Bronchial epithelial cell (primary cell): ENCODE measurements around the gene UBAP2. TPM values are rescaled to one million over a fixed set of nuclear protein-coding genes. Genes with fewer than 3 reads are reported as not detected.

Experiments used
- DNase-seq: peaks from one replicate; pipeline ENCODE4 v3.0.0-alpha.2; 2010; ENCODE audit warnings: low read depth
- FAIRE-seq: peaks from 2 replicates; lab custom pipeline; 2011; peaks lifted over from hg19 to GRCh38; lab: Jason Lieb, UNC
- H3K27me3 ChIP-seq: 2 replicates; pipeline ENCODE4 v1.5.1; 2011; ENCODE audit warnings: low read length; ENCODE audit not compliant: control insufficient read depth, insufficient read depth
- H3K36me3 ChIP-seq: 2 replicates; pipeline ENCODE4 v1.5.1; 2011; ENCODE audit warnings: low read length; ENCODE audit not compliant: control insufficient read depth, insufficient read depth
- H3K4me3 ChIP-seq: 2 replicates; pipeline ENCODE4 v1.5.1; 2011; ENCODE audit warnings: mild to moderate bottlenecking, low read depth, low read length, control low read depth
- total RNA-seq: library from RNA; depleted of rRNA; stranded (reverse); fragments of >200 nt; gene quantifications from 2 replicates; pipeline ENCODE4 v1.2.1, GENCODE V29; 2014
- TF ChIP-seq, protein P1 (sequence below): IDR thresholded peaks from 2 replicates; pipeline ENCODE4 v1.5.1; 2011; ENCODE audit warnings: mild to moderate bottlenecking, moderate library complexity, low read length, control low read depth, inconsistent platforms; ENCODE audit not compliant: insufficient read depth, severe bottlenecking

Gene UBAP2
- total RNA-seq, 1 donor from 2014 or later, result 14.7 TPM

DNA sequence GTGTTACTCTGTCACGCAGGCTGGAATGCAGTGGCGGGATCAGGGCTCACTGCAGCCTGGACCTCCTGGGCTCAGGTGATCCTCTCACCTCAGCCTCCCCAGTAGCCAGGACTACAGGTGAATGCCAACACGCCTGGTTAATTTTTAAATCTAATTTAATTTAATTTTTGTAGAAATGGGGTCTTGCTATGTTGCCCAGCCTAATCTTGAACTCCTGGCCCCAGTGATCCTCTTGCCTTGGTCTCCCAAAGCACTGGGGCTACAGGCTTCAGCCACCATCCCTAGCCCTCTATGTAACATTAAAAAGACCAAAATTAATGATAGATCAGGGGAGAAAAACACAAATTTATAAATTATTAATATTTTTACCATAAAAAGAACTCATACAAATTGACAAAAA is 11.3 kb upstream of the UBAP2 start:
- DNase-seq (no peak), FAIRE-seq (no peak)
- TF ChIP-seq, protein P1, sequence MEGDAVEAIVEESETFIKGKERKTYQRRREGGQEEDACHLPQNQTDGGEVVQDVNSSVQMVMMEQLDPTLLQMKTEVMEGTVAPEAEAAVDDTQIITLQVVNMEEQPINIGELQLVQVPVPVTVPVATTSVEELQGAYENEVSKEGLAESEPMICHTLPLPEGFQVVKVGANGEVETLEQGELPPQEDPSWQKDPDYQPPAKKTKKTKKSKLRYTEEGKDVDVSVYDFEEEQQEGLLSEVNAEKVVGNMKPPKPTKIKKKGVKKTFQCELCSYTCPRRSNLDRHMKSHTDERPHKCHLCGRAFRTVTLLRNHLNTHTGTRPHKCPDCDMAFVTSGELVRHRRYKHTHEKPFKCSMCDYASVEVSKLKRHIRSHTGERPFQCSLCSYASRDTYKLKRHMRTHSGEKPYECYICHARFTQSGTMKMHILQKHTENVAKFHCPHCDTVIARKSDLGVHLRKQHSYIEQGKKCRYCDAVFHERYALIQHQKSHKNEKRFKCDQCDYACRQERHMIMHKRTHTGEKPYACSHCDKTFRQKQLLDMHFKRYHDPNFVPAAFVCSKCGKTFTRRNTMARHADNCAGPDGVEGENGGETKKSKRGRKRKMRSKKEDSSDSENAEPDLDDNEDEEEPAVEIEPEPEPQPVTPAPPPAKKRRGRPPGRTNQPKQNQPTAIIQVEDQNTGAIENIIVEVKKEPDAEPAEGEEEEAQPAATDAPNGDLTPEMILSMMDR, result no peak
- H3K36me3 ChIP-seq, result no peaks in the 10 kb centered on the region
- no peaks in the 10 kb centered on the region for H3K27me3 ChIP-seq
- no peak overlapping the region for H3K4me3 ChIP-seq

DNA sequence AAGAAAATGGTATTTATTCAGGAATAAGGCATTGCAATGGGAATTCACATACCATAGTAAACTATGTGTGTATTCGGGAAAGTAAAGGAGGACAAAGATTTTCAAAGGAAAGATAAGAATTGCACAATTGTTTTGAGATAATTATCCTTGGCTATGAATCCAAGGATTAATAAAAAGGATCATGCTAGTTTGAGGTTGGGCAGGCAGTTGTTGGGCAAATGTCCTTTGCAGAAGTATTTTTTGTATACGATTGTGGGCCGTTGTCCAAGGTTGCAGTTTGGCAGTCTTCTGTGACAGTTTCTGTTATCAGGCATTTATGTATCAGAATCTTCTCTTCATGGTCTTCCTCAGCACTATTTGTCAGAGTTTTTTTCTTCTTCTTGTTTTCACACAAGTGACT is 10.6 kb upstream of the UBAP2 start:
- FAIRE-seq (no peak), DNase-seq (no peak)
- no peaks in the 10 kb centered on the region for H3K27me3 ChIP-seq
- no peaks in the 10 kb centered on the region for H3K36me3 ChIP-seq
- H3K4me3 ChIP-seq, result no peak overlapping the region
- TF ChIP-seq, protein P1, result no peak

DNA sequence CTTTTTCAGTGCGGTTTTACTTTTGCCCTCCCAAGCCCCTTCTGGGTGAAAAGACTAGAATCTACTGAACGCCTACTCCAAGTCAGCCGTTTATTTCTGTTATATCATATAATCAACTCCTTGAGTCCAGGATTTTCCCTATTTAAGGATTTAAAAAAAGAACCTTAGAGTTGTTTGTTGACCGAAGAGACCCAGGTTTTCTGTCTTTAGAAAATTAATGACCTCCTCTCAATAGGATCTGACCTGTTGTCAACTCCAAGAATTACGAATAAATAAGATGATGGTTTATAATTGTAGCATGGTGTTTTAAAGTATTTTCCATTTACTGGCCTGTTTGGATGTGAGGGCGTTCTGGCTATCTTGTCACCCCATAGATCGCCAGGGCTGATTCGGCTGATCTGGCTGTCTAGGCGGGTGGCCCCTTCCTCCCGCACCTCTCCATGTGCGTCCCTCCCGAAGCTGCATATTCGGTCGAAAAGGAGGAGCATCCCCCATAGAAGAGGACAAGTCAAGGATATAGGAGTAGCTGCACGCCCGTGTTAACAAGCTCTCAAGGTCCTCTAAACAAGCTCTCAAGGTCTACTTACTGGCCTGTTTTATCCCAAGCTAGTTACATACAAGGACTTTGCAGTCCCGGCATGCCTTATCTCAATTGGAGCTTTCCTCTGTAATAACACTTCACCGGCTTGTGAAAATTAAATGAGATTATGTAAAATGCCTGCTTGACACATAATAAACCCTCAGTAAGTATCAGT is 1.1 kb upstream of the UBAP2 start:
- Histone ChIP-seq H3K27me3 (no peaks in the 10 kb centered on the region), H3K36me3 (no peaks in the 10 kb centered on the region), H3K4me3 (peak overlapping the region; percentile 99)
- DNase-seq (no peak), FAIRE-seq (no peak)
- TF ChIP-seq, protein P1, result no peak

DNA sequence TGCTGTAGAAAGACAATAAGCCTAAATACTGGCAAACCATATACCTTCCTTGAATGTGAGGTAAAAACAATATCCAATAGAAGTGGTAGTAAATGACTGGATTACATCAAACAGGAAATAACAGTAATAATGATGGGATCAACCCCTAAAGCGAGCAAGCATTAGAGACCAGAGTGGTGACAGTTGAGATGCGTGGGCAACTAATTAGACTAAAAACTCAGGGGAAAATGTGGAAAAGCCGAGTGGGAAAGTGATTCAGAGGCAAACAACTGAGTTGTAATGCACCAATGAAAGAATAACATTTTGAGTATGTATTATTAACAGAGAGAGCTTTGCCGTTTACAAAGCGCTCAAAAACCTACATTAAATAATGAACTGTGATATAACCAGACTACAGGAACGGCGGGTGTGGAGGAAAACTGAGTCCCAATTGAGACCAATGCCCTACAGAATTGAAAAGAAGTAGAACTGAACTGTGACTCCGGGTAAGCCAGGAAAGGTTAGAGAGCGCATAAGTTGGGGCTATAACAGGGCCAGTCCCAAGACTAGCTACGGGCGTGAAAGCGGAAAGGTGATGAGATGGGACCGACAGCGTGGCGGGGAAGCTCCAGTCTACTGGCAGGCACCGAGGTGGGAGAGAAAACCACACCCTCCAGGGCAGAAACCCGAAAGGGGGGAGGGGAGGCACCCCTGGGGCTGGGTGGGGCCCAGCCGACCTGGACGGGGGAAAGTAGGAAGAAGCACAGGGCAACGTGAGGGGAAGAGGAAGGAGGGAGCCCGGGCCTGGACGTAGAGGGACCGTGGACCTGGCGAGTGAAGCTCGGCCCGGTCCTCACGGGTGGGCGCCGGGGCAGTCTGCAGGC is 592 bp downstream of the UBAP2 start:
- TF ChIP-seq, protein P1, result no peak
- Histone ChIP-seq H3K4me3 (peak overlapping the region; percentile 99), H3K36me3 (no peaks in the 10 kb centered on the region), H3K27me3 (no peaks in the 10 kb centered on the region)
- DNase-seq, result no peak
- FAIRE-seq, result no peak

DNA sequence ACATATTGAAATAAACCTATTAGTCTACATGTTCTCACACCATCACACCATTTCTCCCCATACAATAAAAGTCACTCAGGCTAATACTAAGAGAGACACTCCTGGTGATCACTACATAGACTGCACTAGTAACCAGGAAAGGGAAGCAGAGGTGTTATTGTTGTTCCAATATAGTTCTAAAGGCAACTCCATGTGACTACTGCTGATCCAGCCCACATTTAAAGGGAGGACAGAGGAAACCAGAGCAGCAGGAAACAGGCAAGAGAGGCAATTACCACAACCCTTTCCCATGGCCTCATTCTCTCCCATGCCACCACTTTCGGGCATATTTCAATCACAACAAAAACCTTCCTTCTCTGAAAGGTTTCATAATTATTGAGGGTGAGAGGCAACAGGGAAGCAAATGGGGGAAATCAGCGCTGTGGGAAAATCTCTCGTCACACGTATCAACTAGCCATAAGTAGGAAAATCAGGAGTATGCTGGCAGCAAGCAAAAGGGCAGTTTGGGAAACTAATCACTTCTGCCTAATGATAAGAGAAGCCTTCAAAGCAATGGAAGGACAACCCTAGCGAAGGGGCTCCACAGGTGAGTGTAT is 1.8 kb downstream of the UBAP2 start:
- Histone ChIP-seq H3K4me3 (peak overlapping the region; percentile 99), H3K36me3 (no peaks in the 10 kb centered on the region), H3K27me3 (no peaks in the 10 kb centered on the region)
- TF ChIP-seq, protein P1, result no peak
- peak; percentile 37 for DNase-seq
- no peak for FAIRE-seq
